ENCODE measurements around the gene NPAS4.

The NPAS4 gene

GRCh38 chr11:66473608-66474515, 53.0 kb downstream of the NPAS4 start:
- no peak for TF ChIP-seq TAF1 (IDR thresholded peaks at IDR 0.05; ENCODE audit: borderline replicate concordance, low read depth, low read length)
- no peak for TF ChIP-seq POLR2AphosphoS5 (IDR thresholded peaks at IDR 0.05; ENCODE audit: low read depth, low read length)
- TF ChIP-seq POLR2A (IDR thresholded peaks at IDR 0.05; ENCODE audit: low read depth, low read length) = no peak
- no peak for FAIRE-seq
- no peak for DNase-seq (ENCODE audit: insufficient read length)

DNA sequence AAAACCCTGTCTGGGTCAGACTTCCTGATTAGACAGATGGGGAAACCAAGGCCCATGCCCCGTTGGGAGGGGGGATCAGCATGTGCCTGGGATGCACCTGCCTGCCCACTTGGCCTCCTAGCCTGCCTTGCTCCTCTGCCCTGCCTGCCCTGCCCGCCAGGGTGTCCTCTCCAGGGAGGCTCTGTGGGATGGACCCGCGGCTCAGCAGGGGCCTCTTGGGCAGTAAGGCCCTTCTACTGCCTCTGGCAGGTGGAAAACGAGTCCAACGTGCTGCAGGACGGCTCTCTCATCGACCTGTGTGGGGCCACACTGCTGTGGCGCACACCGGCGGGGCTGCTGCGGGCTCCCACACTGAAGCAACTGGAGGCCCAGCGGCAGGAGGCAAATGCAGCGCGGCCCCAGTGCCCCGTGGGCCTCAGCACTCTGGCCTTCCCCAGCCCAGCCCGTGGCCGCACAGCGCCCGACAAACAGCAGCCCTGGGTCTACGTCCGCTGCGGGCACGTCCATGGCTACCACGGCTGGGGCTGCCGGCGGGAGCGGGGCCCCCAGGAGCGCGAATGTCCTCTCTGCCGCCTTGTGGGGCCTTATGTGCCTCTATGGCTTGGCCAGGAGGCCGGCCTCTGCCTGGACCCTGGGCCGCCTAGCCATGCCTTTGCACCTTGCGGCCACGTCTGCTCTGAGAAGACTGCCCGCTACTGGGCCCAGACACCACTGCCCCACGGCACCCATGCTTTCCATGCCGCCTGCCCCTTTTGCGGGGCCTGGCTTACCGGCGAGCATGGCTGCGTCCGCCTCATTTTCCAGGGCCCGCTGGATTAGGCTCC, 54.7 kb downstream of the NPAS4 start:
- TF ChIP-seq POLR2AphosphoS5 (IDR thresholded peaks at IDR 0.05; ENCODE audit: low read depth, low read length) (no peak), POLR2A (IDR thresholded peaks at IDR 0.05; ENCODE audit: low read depth, low read length) (no peak), TAF1 (IDR thresholded peaks at IDR 0.05; ENCODE audit: borderline replicate concordance, low read depth, low read length) (no peak)
- FAIRE-seq = no peak
- DNase-seq (ENCODE audit: insufficient read length) = no peak

Measured in GM12892 (cell line).